ENCODE data around the gene EPHA8.

The EPHA8 gene

GRCh38 chr1:22562584-22563583, at the start of gene EPHA8:
Gene EPHA8 (plus strand): TSS chr1:22563489. CDS start chr1:22563636, 147 bp downstream.
- DNase-seq: peak in 1 of 56 donors; percentile 17

DNA sequence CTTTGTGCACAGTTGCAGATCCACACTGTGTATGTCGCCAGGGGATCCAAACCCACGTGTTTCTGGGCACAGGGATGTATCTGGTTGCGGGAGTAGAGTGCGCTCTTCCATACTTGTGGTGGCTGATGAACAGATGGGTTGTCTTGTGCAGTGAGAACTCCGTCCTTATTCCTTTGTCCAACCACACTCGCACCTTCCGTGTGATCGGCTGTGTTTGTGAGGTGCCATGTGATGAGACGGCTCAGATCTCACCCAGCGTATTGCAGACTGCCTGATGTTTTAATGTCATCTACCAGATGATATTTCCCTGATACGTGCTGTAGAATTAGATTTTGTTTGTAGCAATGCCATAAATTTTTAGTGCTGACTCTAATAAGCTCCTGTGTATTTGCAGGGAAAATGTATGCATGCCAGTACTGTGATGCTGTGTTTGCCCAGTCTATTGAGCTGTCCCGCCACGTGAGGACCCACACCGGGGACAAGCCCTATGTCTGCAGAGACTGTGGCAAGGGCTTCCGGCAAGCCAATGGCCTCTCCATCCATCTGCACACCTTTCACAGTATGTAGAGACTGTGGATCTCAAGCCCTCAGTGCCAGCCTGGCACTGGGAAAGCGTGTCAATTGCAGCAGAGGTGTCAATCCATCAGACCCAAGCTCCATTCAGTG, 46.2 kb upstream of the EPHA8 start:
- no peak for DNase-seq

DNA sequence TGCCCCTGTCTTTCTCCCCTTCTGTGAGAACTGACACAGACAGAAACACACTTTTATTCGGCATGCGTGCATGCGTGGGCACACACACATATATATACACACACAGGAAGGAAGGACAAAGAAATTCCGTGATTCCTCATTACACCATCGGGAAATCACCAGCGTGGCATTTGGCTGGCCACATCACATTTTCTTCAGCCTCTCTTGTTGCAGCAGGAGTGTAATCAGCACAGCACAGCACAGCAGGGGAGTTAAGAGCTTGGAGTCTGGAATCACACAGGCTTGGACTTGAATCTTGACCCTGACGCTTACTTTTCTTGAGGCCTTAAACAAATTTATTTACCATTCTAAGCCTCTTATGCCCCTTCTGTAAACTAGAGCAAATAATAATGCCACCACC, 45.3 kb upstream of the EPHA8 start:
- no peak for DNase-seq

DNA sequence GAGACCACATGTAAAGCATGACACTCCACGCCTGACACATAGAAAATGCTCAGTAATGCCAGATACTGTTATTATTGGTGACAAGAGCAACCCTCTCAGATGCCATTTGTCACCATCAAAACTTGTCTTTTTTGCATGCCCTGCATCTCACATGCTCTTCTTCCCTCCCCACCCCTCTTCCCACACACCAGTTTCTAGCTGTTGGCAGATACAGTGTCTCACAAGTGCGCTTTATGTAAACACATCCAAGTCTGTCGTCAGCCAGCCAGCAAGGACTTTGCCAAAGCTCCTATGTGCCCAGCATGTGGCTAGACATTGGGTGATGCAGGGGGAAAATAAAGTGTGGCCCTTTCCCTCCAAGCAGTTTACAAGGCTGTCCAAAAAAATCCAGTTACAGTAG, 44.9 kb upstream of the EPHA8 start:
- peak in 3 of 56 donors; percentile 12 to 40 (median 16) for DNase-seq

- no peak for DNase-seq
Measured at GRCh38 chr1:22520871-22521270, 42.4 kb upstream of the EPHA8 start.

GRCh38 chr1:22521692-22522091, 41.6 kb upstream of the EPHA8 start:
- no peak for DNase-seq

GRCh38 chr1:22522221-22522743, 41.0 kb upstream of the EPHA8 start:
- no peak for DNase-seq

DNA sequence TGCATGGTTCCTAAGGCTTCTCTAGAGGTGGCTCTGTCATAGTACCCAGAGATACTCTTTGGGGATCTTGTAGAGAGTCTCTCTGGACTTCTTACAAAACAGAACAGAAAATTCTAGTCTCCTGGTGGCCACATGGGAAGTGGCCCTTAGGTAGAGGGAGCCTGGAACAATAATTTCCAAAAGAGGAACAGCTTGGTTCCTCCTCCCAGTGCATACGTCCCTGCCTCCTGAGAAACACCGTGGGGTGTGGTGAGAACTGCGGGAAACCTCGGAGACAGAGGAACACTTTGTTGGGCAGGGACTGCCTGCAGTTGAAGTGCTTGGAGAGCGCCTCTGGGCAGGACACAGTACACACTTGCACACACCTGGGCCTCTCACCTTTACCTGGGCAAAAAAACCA, 38.8 kb upstream of the EPHA8 start:
- no peak for DNase-seq

- no peak for DNase-seq
Measured at GRCh38 chr1:22525211-22525610, 38.1 kb upstream of the EPHA8 start.

DNA sequence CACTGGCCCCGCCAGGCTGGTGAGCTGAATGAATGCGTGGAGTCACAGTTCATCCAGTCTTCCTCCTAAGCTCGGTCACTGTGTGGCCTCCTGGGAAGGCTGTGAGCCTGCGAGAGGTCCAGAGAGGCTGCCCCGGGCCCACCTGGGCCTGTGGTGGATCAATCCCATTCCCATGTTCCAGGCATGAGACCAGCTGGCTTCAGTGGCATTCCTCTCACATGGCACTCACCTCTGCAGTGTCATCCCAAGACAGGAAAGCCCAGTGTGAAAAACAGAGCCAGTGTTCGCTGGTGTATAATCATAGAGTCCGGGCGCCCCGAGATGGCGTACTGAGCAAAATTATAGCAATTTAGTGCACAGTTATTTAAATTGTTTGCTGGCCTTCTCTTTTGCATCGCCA, 37.6 kb upstream of the EPHA8 start:
- DNase-seq: no peak

- no peak for DNase-seq
Measured at GRCh38 chr1:22526098-22526497, 37.2 kb upstream of the EPHA8 start.

- no peak for DNase-seq
Measured at GRCh38 chr1:22526677-22527076, 36.6 kb upstream of the EPHA8 start.

- no peak for DNase-seq
Measured at GRCh38 chr1:22527122-22527521, 36.2 kb upstream of the EPHA8 start.

DNA sequence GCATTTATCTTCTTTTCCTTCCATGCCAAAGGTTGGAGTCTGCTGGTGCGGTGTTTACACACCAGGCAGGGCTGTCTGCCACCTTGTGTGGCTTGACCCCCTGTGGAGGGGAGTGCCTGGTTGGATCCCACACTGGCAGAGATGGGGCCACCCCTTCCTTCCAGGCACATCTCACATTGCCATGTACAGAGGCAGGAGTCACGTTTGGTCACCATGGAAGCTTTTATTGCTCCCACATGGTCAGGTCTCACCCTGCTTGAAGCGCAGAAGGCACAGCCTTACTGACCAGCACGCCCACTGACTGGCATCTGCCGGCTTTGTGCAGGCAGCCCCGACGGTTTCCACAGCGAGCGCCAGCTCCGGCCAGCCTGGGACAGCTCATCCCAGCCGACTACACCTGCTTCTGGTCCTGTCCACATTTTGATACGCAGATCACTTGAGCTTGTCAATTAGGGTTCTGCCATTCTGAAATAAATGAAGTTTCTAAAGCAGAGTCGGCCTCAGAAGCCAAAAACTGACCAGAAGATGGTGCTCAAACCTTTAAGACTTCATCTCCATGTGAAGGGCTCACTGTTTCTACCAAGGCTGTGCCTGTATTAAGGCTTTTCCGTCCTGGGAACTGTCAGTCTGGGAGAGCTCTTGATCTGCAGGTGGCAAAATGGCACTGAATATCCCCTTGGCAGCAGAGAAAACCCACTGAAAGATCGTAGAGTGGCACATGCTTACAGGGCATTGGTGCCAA, 35.6 kb upstream of the EPHA8 start:
- DNase-seq: no peak

GRCh38 chr1:22528451-22528850, 34.8 kb upstream of the EPHA8 start:
- no peak for DNase-seq

DNA sequence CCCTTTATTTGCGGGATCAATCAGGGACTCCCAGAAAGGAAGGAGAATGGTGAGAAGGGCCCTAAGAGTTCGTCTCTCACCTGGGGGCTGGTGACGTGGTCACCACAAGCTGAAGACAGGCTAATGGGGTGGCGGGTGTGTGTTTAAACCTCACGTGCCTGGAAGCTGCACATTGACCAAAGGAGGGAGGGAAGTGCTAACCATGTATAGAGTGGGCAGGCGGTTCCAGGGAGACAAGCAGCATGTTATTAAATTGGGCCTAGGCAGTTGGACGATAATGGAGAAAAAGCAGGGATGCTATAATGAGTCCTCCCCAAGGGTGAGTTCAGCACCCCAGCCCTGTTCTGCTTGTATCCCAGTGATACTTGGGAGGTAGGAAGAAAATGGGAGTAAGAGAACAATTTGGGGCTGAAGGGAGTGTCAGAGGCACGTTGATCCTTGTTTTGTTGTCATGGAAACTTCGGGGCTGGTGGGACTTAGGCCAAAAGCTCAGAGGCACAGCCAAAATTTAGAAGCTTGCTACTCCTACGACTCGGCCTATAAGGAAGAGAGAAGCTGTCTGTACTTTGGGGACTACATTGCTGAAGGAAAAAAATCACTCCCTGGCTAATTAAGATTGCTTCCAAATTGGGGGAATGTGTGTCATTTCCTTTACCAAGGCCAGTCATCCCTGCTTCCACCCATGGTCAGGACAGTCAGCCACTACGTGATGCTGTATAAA, 33.2 kb upstream of the EPHA8 start:
- peak in 1 of 56 donors; percentile 11 for DNase-seq

GRCh38 chr1:22530715-22531114, 32.6 kb upstream of the EPHA8 start:
- DNase-seq: no peak

- DNase-seq: no peak
Measured at GRCh38 chr1:22531251-22531650, 32.0 kb upstream of the EPHA8 start.

GRCh38 chr1:22533244-22533895, 29.9 kb upstream of the EPHA8 start:
- DNase-seq: no peak

DNA sequence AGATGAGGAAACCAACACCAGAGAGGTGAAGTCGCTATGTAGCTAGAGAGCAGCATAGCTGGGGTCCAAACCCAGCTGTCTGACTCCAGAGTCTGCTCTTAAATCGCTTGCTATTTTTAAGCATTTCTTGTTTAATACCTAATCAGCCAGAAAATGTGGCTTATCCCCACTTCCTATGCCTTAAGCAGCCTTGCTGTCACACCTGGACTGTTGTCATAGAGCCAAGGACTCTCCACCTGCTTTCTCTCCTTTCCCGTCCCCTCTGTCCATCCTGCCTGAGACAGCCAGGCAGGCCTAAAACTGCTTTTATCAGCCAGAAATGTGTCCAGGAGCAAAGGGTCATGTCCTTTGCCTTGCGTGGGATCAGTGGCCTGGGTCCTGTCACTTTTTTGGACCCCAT, 28.3 kb upstream of the EPHA8 start:
- no peak for DNase-seq

Measured in amygdala (tissue), 56 donors.